HG03025 (cell line): Measurements from ENCODE around the gene SEMA4A.
"Not testable (repeated sequence)": the region's sequence is repeated elsewhere in the genome, so short reads cannot be mapped to it uniquely, and the experiment has no call there.

ENCODE experiments used
- ATAC-seq: cut with Tn5 transposase; IDR thresholded peaks from one replicate; pipeline ENCODE4 v1.9.1; 2021; ENCODE audit warnings: mild to moderate bottlenecking, moderate library complexity; ENCODE audit not compliant: unreplicated experiment, low FRiP score

SEMA4A gene

DNA sequence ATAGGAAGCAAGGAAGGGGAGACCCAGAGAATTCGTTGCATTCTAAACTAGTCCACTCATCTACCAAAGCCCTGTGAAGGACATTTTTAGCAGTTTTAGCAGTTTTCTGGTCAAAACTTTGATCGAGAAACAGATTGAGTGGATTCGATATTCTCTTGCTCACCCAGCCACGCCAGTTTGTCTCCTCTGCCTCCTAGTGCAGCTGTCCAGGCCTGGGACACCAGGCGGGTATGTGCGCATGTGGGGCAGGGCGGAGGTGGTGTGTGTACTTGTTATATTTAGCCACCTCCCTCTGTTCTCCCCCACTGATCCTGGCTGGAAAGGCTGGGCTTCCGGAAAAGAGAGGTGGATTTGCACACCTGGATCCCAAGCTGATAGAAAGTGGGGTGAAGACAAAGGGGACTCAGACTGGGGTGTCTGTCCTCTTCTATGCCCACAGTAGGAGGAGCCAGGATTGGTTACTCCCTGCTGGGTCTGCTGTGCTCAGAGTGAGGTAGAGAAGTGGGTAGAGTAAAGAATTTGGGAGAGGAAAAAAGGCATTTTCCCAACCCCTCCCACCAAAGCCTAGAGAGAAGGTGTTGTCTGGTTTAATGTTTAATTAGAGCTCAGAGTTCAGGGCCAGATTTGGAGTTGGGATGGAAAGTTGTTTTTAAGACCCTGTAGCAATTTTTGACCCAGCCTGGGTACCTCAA is 35.1 kb upstream of the SEMA4A start:
- ATAC-seq = no peak

DNA sequence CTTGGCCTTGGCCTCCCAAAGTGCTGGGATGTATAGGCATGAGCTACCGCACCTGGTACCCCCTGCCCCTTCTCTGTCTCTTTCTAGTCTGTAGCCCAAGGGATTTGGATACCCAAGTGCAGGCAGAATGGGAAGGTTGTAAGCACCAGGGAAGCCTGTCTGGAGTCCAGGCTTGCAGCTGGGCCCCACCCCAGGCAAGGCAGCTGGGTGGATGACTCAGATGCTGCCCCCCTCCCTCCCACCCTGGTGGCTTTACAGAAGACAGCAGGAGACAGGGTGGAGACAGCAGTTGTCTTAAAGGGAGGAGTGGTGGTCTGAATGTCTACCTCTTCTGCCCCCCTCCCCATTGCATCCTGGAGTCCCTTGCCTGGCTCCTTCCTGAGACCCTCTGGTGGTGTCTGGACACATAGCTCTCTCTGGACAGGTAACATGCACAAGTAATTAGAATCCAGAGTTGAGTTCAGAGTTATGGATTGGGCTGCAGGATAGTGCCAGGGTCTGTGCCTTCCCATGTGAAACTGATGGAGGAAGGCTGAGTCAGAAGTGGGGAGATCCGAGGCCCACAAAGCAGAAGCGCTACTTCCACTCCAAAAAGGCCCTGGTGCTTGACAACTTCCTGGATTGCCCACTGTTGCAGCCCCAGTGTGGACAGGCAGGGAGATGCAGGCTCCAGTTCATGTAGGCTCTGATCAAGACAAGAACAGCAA is 33.7 kb upstream of the SEMA4A start:
- ATAC-seq = no peak

DNA sequence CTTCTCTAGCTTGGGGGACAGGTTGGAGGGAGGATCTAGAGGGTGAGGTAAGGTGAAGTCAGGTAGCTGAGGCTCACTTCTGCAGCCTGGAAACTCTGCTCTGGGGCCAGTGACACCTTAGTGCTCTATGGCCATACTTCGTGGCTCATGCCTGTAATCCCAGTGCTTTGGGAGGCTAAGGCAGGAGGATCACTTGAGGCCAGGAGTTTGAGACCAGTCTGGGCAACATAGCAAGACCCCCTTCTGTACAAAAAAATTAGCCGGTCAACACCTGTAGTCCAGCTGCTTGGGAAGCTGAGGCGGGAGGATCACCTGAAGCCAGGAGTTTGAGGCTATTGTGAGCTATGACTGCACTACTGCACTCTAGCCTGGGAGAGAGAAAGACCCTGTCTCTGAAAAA is 33.1 kb upstream of the SEMA4A start:
- no peak for ATAC-seq

DNA sequence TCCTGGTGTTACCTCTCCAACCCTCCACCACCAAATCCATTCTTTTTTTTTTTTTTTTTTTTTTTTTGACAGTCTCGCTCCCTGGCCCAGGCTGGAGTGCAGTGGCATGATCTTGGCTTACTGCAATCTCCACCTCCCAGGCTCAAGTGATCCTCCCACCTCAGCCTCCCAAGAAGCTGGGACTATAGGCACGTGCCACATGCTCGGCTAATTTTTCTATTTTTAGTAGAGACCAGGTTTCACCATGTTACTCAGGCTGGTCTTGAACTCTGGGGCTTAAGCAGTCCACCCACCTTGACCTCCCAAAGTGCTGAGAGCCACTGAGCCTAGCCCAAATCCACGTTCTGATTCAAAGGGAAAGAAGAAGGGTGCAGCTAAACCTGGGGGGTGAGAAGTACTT is 32.4 kb upstream of the SEMA4A start:
- ATAC-seq = not testable (repeated sequence)

DNA sequence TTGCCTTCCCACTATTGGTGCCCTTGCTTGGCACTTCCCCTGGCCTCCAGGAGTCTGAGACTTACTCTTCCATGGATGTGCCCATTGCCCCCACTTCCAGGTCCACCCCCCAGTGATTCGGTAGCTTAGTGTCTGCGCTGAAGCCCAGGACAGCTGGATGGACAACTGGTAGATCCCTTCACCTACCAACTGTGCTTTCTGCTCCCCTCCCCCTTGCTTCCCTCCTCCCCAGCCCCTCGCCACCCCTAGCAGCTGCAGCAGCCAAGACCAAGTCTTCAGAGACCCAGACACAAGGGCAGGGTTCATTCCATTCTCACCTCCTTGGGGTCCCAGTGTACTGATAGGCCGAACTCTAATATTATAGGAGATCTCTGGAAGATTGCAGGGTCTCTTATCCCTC is 31.9 kb upstream of the SEMA4A start:
- no peak for ATAC-seq

DNA sequence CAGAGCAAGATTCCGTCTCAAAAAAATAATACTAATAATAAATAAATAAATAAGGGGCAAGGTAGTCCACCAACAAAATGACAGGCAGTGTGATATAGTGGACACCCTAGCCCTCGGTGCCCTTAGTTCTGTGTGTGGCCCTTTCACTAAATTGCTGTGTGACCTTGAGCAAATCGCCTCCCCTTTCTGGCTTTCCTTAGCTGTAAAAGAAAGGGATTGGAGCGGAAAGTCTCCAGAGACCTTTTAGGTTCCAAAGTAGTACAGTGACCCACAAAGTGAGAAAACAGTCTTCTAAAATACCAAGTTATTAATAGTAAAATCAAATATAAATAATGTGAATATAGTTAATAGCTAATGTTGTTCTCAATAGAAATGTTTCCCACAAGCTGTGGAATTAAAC is 31.3 kb upstream of the SEMA4A start:
- ATAC-seq = no peak

DNA sequence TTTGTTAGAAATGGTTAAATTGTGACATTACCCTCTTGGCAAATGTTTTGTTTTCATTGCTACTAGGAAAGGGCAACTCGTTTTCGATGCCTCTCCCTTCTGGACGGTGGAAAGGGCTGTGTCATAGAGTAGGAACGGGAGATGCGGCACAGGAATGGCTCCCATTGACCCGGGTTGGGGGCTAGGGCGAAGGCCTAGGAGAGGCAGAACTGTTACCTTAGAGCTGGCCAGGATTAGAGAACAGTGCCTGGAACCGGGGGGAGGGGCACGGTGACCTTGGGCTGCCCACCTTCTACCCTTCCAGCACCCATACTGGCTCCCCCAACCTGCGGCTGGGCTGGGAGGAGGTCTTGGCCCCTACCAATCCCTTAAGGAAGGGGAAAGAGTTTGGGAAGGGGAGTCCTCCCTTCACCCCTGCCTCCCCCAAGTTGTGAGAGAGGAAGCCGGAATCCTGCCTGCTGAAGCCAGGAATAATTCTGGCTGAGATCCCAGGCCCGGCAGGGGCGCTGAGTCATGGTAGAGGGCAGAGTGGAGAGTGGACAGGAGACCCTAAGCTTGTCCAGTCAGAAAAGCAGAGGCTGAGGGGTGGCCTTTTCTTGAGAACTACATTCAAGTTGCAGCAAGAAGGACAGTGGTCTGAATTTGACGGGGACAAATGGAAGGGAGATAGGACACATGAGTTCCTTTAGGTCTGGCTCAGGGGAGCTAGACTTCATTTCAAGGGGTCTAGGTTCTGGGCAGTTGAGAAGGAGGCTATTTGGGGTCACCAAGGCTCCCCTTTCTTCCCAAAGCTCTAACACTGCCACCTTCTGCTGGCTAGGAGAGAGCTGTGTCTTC is 30.6 kb upstream of the SEMA4A start:
- ATAC-seq = no peak

DNA sequence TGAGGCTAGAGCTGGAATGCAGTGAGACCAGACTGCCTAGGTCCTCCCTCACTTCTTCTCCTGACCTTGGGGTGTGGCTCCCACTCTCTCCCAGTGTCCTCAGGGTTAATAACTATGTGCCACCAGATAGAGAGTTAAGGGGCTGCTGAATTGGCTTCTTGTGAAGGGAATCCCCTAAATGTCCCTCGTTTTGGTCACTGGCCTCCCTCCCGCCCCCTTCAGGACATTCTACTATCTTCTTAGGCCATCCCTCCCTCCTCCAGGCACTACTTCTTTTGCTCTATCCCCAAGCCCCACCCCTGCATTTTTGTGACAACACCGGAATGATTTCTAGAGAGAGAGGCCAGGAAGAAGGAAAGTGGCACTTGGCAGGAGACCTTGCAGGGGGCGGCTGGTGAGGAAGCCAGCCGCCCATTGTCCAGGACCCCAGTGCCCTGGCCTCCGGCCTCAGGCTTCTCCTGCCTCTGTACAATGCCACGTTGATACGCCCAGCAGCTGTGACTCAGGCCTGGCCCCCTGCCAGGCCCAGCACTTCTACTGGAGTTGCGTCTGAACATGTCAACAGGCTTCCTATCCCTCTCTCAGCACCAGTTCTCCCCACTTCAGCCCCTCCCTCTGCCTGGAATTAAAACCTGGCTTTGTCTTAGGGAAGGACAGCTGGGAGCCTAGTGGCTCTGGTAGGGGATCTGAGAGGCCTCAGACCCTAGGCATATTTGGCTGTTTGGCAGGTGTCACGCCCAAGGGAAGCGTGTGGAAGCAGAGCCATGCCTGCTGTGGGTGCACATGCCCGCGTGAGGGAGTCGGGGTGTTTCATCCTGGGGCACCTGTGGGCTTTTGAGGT is 29.8 kb upstream of the SEMA4A start:
- no peak for ATAC-seq

DNA sequence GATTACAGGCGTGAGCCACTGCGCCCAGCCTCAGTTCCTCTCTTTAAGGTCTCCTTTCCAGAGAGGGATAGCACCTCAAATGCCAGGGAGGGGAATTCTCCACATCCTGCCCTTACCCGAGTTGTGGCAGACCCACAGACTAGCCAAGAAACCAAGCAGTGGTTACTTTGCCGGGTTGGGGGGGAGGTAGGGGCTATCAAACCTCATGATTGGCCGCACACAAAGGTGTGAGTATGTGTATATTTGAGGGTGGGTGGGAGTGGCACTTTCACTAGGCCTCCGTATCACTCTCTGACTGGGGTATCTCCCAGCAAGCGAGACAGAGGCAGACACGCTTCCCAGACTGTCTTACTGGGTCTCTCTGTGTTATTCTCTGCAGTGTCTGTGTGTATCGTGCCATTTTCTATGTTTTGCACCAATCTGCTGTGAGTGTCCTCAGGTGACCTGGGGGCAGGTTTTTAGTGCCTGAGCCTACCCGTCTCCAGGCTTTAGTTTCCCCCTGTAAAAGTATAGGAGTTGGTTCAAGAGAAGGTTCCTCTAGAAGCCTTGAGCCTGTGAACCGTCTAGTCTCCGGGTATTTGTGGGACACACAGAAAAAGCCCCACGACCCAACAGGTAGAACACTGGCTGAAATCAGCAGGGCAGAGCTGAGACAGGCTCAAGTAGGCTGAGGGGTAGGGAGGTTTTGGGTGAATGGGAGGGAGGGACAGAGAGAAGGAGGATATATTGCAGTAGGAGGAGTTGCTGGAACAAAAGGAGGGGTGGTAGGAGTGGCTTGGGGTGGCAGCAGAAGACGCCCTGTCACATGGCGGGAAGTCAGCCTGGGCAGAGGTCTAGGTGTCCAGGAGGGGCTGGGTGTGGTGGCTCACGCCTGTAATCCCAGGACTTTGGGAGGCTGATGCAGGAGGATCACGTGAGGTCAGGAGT is 28.6 kb upstream of the SEMA4A start:
- ATAC-seq = no peak

DNA sequence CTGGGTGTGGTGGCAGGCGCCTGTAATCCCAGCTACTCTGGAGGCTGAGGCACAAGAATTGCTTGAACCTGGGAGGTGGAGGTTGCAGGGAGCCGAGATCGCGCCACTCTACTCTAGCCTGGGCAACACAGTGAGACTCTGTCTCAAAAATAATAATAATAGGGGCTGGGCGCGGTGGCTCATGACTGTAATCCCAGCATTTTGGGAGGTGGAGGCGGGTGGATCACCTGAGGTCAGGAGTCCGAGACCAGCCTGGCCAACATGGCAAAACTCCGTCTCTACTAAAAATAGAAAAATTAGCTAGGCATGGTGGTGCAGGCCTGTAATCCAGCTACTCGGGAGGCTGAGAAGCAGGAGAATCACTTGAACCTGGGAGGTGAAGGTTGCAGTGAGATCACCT is 27.8 kb upstream of the SEMA4A start:
- not testable (repeated sequence) for ATAC-seq

DNA sequence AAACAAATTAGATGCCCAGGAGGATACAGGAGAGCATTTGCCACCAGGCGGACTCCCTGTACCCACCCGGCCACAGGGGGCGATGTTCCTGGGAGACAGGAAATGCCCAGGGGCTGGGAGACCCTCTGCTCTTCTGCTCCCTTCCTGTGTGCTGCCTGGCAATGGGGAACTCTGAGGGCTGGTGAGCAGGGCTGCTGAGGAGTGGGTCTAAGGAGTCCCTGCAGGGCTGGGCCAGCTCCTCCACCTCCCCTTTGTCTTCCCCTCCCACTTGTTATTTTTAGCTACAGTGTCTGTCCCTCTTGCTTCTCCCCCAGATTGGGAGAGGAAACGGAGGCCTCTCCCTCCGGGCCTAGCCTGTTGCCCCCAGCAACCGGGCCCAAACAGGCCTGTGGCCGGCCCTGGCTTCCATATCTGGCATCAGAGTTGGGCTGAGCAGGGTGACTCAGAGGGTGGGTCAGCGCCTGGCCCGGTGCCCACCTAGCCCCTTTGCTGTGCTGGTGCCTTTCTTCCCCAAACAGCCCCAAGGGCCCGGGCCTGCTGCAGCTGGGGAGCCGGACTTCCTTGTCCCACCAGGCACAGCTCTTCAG is 27.2 kb upstream of the SEMA4A start:
- no peak for ATAC-seq

DNA sequence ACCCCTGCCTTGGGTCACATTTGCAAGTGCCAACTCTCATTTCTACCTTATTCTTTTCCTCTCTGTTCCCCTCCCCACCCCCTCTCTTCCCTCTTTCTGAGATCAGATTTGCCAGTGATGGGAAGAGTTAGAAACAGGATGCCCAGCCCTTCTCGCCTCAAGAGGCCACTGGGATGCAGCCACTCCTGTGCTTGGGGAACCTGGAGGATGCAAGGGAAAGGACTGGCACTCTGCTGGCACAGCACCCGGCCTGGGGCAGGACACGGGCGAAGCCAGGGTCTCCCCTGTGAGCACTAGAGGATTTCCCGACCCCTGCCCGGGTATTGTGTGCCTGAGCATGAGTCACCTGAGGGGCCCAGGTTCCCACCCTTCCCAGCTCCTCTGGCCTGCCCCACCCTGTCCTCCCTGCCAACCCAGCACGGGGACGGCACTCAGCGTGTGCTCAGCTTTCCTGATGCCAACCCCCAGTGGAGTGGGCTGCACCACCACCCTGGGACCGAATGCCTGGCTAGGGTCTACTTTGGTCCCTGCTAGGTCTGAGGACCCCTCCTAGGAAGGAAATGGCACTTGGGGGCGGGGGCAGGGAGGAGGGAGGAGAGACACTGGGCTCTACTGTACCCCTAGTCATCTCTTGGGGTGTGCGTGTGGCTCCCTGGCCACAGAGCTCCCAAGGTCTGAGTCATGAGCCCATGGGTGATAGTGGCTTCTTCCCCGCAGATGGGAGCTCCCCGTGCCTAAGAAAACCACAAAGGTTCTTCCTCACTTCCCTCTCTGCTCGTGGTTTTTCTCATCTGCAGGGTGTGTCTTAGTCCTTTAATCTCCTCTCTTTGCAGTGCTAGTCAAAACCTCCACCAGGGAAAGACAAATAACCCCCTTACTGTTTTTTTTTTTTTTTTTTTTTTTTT is 26.5 kb upstream of the SEMA4A start:
- ATAC-seq = no peak

DNA sequence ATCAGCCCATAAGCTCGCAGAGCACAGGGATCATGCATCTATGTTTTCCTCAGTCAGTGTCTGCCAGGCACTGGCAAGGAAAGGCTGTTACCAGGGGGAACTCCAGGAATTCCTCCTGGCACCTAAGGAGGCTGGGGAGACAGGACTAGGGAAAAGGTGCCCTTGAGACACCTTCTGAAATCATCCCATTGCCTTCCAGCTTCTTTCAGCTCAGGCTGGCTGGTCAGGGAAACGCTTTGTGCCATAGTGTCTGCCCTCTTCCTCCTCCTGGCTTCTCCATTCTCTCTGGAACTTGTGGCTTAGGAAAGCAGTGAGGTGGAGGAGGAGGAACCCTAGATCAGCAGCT is 25.1 kb upstream of the SEMA4A start:
- ATAC-seq = no peak

DNA sequence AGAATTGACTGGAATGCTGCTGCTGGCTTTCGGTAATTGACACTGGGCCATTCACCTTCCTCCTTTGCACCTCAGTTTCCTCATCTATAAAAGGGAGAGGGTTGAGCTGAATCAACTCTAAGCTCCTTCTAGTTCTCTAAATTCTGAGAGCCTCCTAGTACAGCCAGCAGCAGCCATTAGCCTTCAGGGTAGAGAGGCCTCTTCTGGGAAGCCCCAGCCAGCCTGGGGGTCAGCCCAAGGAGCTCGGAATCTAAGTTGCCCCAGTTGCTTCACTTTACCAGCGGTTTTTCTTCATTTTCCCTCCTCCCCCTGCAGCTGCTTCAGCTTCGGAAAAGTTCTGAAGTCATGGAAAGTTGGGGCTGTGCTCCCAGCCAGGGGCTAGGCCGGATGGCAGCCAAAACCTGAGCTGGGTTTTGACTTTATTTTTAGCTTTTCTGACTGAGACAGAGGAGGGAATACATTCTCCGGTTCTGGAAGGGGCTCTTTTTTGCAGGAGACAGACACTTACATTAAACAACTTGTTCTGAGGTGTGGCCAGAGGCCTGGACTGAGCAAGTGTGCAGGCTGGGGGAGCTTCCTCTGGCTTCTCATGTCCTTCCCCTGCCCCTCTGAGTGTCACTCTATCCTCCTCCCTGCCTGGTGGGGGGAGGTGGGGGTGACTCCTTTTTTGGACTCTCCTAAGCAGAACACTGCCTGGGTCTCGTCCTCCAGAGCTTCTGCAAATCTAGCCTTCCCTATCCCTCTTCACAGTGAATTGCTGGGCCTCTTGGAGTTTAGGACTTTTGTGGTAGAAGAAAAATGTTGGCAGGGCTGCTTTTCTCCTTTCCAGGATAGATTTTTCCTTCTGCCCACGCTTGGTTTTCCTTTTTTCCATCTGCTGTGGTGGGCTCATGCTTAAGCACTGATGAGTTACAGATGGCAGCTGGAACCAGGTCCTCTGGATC is 24.5 kb upstream of the SEMA4A start:
- ATAC-seq = no peak

DNA sequence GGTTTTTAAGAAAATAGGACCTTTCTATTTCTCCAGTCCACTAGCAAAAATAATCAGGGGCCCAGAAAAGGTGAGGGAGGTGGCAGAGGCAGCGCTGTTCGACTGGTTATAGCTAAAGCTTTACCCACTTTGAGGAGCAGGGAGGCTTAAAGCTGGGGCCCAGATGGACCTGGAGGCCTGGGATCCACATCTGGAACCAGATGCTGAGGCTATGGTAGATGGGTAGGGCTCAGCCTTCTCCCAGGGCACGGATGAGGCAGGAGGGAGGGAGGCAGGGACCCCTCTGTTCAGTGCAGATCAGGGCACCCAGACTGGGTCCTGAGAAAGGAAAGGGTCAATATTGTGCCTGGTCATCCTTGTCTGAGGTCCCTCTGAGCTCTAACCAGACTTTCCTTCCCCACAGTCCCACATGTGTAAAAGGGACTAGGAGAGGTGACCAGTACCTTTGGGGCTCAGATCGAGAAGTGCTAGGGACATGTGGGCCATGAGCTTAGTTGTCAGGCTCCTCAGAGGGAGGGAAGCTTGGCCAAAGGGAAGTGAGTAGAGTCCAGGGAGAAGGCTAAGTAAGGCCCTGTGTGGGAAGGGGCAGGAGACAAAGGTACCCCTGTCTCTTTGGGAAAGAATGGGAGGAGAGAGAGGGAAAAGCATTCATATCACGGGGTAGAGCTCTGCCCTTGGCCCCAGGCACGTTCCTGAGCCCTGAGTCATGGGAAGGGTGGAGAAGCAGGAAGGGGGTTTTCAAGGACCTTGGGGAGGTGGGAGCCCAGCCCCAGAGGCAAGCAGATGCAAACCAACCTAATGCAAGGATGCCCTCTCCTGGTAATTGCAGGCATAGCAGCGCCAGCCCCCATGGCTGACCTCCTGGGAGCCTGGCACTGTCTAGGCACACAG is 23.5 kb upstream of the SEMA4A start:
- ATAC-seq = no peak

DNA sequence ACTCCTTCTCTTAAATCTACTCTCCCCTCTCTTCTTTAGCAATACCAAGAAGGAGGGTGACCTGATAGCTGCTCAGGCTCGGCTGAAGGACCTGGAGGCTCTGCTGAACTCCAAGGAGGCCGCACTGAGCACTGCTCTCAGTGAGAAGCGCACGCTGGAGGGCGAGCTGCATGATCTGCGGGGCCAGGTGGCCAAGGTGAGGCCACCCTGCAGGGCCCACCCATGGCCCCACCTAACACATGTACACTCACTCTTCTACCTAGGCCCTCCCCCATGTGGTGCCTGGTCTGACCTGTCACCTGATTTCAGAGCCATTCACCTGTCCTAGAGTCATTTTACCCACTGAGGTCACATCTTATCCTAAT is 22.8 kb upstream of the SEMA4A start:
- no peak for ATAC-seq
